Measurements from ENCODE around the gene TMEM63B.

TMEM63B gene

DNA sequence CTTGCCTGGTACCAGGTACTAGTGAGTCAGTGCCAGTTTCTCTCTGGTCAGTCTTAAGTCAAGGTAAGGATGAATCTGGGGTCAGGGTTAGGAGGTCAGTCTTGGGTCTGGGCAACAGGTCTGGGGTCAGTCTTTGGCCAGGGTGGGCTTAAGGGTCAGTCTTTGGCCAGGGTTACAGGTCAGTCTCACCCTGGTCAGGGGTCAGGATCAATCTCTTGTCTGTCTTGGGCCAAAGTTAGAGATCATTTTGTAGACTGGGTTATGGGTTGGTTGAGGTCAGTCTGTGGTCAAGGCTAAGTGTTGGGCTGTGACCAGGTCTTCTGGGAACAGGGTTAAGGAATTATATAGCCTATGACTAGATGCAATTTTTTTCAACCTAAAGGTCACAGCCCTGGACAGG lies 18.5 kb downstream of the TMEM63B start:
- DNase-seq = no peak

DNA sequence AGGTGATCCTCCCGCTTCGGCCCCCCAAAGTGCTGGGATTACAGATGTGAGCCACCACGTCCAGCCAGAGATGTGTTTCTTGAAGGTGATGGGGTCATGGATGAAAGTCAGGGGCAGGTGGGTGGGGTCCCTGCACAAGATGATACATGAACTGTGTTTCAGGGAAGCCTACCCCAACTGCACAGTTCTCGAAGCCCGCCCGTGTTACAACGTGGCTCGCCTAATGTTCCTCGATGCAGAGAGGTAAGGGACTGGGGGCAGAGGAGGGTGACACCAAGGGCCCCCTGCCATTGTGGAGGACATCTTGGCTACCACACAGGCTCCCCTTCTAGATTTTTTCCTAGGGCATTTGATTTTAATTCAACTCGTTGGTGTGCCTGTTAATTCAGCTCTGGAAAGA lies 19.3 kb downstream of the TMEM63B start:
- DNase-seq = no peak

DNA sequence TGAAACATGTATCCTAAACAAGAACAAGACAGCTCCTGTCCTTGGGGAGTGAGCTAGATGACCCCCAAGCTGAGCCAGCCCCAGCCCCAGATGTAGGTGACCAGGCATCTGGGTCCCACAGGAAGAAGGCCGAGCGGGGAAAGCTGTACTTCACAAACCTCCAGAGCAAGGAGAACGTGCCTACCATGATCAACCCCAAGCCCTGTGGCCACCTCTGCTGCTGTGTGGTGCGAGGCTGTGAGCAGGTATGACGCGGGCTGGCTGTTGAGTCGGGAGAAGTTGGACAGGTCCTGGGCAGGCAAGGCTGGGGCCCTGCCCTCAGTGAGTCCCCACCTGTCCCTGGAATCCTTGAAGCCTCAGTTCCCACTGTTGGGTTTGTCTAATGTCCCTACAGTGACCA lies 19.9 kb downstream of the TMEM63B start:
- DNase-seq = no peak

DNA sequence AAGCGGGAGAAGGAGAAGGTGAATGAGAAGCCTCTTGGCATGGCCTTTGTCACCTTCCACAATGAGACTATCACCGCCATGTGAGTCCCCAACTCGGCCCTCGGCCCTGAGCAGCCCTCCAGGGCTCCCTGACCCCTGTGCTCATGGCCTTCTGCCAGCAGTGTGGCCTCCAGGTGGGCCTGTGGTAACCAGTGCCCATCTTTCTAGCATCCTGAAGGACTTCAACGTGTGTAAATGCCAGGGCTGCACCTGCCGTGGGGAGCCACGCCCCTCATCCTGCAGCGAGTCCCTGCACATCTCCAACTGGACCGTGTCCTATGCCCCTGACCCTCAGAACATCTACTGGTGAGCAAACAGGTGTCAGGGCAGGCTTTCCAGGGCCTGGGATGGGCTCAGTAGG lies 21.0 kb downstream of the TMEM63B start:
- DNase-seq = no peak

DNA sequence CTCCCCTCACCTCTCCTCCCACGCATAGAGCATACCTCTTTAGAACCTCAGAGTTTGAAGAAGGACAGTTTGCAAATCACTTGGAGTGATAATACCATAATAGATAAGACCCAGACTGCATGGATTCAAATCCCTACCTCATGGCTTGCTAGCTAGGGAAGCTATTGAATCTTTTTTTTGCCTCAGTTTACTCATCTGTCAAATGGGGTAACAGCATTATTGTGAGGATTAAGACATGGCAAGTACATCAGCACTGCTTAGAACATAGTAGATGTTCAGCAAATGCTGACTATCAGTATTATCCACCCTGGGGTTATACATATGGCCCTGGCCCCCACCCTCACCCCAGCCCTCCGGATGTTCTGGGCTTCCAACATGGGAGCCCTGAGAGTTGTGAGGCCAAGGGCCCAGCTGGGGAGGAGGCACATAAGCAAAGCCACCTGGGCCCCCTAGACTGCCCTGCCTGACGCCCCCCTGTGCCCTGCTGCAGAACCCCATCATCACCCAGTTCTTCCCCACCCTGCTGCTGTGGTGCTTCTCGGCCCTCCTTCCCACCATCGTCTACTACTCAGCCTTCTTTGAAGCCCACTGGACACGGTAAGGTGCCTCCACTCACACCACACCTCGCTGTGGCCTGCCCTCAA lies 22.1 kb downstream of the TMEM63B start:
- DNase-seq = no peak

DNA sequence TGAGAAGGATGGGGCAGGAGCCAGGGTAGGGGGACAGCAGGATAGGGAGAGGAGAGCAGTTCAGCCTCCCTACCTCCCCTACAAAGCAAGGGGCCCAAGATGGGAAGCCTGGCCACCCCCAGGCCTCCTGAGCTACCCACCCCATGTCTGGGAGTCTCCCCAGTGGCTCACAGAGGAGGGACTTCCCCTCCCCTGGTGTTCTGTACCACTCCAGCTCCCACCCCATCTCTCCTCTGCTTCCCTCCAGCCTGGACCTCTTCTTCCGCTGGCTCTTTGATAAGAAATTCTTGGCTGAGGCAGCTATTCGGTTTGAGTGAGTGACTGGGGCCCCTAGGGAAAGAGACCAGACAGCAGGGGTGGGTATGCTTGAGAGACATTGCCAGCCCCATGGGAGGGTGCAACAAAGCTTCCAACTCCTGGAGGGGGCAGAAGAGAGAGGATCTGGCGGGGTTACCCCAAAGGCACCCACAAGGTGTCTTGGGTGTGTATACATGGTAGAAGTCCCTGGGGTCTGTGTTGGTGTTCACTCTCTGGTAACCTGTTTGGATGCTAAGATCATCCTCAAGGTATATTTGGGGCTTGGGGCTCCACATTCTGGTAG lies 23.1 kb downstream of the TMEM63B start:
- DNase-seq = no peak

DNA sequence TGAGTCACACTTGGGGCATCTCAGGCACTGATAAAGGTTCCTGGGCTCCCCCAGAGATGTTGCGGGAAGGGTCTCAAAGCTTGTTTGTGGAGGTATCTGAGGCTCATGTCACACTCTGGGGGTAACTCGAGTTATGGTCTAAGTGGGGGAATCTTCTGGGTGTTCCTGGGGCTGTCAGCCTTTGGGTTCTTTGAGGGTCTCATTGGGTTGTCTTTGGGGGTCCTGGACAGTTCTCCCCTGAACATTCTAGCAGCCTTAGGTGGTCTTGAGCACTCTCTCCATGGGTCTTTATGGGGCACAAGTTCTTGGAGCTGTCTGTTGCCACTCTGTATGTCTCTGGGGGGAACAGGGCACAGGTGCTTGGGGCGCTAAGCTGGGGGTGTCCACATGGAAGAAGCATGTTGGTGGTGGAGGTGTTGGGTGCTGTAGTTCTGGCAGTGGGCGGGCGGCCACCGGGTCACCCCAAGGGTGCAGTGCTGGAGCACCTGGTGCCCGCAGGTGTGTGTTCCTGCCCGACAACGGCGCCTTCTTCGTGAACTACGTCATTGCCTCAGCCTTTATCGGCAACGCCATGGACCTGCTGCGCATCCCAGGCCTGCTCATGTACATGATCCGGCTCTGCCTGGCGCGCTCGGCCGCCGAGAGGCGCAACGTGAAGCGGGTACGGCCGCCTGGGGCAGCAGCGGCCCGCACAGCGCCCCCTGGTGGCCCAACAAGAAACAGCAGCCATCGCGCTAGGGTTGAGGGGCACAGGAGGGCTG lies 24.2 kb downstream of the TMEM63B start:
- DNase-seq = peak in 1 of 2 experiments; percentile 46

DNA sequence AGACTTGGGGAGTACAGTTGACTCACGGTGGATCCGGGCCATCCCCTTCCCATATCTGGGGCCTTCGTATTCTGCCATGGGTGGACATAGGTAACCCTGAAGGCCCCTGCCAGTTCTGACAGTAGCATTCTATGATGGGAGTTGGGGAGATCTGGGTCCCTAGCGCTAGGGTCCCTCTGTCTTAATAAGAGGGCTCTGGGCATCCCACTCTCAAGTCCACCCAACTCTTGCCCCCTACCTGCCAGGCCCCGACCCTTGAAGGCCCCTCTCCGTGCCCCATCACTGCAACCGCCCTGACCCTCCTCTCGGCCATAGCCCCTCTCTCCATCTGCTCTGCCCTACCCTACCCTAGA lies 24.7 kb downstream of the TMEM63B start:
- DNase-seq = no peak

DNA sequence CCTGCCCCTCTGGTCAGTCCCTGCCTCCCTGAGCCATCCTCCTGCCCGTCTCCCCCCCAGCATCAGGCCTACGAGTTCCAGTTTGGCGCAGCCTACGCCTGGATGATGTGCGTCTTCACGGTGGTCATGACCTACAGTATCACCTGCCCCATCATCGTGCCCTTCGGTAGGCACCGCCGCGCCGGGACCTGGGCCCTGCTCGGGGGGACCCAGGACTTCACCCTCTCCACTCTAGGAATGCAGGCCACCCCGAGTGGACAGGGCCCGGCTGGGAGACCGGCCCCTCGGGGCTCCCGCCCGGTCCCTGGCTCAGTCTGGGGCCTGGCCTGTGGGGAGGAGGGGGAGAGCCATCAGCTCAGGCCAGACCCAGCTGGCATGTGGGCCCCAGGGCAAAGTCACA lies 25.2 kb downstream of the TMEM63B start:
- no peak for DNase-seq

DNA sequence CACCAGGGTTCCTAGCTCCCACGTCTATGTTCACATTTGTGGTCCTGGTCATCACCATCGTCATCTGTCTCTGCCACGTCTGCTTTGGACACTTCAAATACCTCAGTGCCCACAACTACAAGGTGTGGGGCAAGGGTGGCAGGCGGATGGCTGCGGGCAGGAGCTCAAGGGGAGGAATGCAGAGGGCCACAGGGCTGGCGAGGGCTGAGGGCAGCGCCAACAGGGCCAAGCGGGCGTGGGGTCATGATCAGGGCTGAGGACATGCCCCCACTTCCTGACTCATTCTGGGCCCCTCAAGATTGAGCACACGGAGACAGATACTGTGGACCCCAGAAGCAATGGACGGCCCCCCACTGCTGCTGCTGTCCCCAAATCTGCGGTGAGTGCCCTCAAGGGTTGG lies 26.7 kb downstream of the TMEM63B start:
- no peak for DNase-seq

DNA sequence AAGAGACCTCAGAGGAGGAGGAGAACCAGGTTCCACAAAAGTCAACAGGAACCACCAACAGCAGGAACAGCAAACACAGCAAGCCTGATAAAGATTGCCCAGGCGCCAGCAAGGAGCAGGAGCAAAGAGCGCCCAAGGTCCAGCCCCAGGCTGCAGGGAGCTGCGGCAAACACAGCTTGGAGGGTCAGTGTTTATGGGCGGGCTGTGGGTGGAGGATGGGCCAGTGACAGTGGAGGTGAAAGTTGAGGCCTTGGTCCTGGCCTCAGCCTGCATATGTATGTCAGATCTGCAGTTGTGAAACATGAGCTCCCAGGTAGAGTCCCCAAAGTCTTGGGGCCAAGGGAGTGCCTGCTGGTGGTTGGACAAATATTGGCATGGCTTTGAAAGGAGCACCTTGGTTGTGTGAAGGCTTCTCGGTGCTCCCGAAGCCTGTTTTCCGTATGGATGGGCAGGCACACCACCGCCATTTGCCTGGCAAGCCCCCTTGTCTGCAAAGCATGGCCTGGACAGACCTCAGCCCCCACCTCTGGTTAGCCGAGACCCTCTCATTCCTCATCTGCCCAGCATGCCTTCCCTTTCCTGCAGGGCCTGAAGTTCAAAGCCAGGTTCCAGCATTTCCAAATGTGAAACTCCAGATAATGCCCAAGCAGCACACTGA lies 29.3 kb downstream of the TMEM63B start:
- DNase-seq = no peak

DNA sequence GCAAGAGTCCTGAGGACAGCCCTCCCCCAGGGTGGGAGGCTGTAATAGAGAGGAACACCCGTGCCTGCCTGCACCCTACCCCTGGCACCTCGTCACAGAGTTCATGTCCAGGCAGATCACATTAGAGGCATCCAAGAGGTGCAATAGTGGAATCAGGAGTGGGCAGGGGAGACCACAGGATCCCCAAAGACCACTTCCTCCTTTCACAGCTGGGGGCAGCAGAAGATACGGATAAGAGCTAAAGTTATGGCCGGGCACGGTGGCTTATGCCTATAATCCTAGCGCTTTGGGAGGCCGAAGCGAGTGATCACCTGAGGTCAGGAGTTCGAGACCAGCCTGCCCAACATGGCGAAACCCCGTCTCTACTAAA lies 29.8 kb downstream of the TMEM63B start:
- no peak for DNase-seq

DNA sequence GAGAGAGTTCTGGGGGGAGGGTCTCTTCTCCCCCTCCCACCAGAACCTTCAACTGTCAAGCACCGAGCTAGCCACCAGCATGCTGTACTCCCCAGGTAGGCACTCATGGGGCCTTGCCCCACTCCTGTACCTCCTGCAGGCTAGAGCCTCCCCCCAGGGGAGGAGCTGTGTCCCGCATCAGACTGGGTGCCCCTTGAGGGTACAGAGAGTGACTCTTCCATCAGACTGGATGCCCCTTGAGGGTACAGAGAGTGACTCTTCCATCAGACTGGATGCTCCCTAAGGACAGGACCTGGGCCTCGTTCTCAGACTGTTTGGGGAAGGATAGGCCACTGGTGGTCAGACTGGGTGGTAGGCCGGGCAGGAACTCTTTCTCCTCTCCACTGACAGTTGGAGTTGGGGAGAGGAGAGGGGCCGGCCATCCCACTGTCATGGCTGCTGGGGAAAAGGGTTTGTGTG lies 31.4 kb downstream of the TMEM63B start, which contains the start of gene CAPN11:
TSS of gene CAPN11 (plus strand) at position 51 of the 459 bp plus-strand sequence. CDS start at position 80, 29 bp downstream.
- no peak for DNase-seq

DNA sequence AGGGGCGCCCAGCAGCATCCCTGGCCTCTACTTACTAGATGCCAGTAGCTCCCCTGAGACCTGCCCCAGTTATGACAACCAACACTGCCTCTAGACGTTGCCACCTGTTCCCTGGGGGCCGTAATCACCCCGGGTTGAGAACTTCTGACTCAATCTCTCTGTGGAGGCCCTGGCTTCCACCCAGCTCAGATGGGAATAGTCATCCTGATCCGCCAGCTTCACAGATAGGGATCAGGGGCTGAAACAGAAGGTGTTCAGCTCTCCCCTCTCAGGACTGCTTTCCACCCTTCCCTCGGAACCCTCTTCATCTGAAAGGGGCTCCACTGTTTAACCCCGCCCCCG lies 34.6 kb downstream of the TMEM63B start:
- DNase-seq = no peak

DNA sequence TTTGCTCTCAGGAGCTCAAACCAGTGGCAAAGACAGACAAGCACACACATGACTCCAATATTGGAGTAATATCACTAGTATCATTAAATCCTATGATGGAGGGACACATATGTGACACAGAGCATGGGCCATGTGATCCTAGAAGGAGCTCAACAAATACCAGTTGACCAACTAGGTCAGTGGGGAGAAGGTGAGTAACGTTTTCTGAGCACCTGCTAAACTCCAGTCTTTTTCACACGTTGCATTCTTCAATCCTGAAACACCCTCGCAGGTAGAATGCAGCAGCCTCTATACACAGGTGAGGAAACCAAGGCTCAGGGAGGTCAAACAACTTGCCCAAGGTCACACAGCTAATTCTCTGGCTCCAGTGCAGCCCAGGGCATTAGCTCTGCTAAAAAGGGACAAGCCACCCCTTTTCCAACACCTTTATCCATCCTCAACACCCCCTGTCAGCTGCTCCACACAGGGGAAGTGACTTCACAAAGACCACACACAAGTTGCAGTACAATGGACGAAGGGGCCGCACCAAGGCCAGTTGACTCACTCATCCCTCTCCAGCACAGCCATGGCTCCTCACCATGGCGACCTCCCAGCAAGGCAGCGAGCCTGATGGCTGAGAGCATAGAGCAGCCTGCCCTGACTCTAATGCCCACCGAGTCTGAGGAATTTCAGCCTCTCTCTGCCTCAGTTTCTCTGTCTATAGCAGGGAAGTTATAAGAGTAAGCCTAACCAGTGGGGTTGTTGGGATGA lies 35.7 kb downstream of the TMEM63B start:
- DNase-seq = no peak

DNA sequence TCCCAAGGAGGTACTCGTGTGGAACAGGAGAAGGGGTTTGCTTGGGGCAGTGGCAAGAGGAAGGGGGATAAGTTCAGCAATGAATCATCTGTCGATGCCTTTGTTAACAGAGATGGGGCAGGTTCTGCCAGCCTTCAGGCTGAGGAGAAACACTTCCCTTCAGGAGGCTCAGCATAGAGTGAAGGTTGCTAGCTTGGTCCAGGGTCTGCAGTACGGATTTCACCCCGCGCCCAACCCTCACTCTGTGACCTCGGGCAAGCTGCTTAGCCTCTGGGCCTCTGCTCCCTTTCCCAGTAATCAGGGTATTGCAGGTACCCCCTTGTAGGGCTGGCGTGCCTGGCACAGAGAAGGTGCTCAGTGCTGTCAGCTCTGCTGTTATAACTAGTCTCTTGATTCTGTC lies 38.8 kb downstream of the TMEM63B start:
- DNase-seq = no peak

DNA sequence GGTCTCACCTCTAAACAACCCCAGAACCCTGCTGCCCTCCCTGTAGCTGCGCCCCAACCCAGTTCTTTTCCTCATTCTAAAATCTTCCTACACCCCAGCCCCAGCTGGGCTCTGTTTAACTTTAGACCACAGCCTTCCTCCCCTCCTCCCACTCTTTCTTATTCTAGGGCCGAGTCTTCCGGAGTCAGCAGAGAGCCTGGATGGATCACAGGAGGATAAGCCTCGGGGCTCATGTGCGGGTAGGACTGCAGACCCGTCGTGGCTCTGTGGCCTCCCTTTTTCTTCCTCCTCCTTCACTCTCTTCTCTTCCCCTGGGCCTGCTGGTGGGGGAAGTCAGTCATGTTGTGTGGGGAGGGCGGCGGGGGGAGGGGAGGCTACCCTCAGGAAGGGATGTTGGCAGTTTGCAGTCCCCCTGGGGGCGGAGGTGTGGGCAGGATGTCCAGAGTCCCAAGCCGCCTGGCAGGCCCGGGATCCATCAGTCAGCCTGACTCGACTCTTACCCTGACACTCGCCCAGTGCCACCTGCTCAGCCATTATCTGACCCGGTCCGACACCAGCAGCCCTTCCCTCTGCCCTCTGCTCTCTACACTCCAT lies 39.3 kb downstream of the TMEM63B start:
- DNase-seq = no peak

DNA sequence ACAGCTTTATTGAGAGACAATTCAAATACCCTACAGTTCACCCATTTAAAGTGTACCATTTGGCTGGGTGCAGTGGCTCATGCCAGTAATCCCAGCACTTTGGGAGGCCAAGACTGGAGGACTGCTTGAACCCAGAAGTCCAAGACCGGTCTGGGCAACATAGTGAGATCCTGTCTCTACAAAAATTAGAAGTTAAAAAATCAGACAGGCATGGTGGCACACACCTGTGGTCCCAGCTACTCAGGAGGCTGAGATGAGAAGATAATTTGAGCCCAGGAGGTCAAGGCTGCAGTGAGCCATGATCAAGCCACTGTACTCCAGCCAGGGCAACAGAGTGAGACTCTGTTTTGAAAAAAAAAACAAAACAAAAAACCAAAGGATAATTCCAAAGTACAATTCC lies 40.2 kb downstream of the TMEM63B start:
- DNase-seq = no peak

DNA sequence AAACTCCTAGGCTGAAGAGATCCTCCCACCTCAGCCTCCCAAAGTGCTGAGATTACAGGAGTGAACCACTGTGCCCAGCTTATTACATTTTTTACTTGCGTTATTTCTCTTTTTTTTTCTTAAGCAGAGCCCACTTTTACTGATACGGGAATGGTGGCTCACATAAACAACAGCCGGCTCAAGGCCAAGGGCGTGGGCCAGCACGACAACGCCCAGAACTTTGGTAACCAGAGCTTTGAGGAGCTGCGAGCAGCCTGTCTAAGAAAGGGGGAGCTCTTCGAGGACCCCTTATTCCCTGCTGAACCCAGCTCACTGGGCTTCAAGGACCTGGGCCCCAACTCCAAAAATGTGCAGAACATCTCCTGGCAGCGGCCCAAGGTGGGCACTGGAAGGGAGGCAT lies 41.8 kb downstream of the TMEM63B start:
- DNase-seq = no peak

DNA sequence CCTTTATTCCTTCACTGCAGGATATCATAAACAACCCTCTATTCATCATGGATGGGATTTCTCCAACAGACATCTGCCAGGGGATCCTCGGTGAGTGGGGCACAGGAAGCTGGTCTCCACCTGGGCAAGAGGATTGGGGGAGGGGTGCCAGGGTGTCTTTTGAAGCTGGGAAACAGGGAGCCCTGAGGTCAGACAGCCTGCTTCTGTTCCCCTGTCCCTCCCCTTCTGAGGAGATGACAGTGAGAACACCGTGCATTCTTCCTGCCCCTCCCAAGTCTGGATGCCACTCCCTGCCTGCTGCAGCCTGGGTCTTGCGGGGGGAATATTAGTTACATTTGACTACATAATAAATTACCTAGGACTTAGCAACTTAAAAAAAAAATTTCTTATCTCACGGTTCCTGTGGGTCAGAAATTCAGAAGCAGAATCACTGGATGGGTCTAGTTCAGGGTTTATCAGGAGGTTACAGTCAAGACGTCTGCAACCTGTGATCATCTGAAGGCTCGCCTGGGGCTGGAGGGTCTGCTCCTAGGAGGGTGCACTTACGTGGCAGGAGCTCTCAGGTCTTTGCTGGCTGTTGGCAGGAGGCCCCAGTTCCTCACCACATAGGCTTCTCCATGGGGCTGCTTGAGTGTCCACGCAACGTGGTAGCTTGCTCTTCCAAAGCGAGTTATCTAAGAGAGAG lies 42.7 kb downstream of the TMEM63B start:
- no peak for DNase-seq

DNA sequence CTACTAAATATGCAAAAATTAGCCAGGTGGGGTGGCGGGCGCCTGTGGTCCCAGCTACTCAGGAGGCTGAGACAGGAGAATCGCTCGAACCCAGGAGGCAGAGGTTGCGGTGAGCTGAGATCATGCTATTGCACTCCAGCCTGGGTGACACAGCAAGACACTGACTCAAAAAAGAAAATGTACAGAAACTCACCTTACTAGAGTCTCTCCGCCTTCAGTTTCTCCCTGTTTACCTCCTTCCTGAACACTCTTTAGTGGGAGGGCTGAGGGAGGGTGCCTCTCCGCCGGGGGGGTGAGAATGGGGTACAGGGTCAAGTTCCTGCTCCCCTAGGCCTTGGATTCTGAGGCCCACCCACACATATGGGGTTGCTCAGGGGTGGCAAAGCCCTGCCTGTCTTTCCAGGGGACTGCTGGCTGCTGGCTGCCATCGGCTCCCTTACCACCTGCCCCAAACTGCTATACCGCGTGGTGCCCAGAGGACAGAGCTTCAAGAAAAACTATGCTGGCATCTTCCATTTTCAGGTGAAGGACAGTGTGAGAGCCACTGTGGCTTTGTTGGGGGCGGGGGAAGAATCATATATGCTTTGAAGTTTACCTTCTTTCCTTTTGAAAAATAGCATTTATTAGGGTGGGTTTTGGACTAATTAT lies 44.7 kb downstream of the TMEM63B start:
- no peak for DNase-seq

Data from NCI-H524 (cell line).